GM12875 (cell line): ENCODE measurements around the gene POU6F2.

Experiments
- H3K4me3 ChIP-seq: one replicate; pipeline ENCODE4 v1.5.1; 2011; ENCODE audit warnings: low read depth, low read length, control low read depth
- CTCF ChIP-seq: IDR thresholded peaks from 2 replicates; pipeline ENCODE4 v1.5.1; 2011; ENCODE audit warnings: low read depth, mild to moderate bottlenecking, control low read depth, inconsistent platforms, low read length, moderate library complexity, borderline replicate concordance; ENCODE audit not compliant: insufficient read depth

The POU6F2 gene

GRCh38 chr7:39042670-39043069, 65.0 kb downstream of the POU6F2 start:
- H3K4me3 ChIP-seq, result no peak overlapping the region
- no peak for TF ChIP-seq CTCF

DNA sequence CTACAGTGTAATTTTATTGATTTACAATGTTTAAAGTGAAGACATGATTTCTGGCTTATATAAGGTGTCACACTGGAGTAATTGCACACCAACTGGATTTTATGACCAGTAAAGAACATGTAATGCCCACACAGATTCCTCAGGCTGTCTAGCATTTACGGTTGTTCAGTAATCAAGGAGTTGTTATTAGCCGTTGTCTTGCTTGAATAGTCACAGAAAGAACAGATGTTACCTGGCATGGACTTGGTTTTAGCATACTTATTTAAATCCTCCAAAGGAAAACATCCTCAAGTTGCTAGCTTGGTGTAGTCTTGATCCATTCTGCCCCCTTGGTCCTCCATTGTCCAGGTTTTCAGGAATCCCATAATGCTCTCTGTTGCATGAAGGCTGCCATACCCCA, 65.8 kb downstream of the POU6F2 start:
- H3K4me3 ChIP-seq, result no peak overlapping the region
- no peak for TF ChIP-seq CTCF

GRCh38 chr7:39044489-39044888, 66.8 kb downstream of the POU6F2 start:
- no peak for TF ChIP-seq CTCF
- H3K4me3 ChIP-seq, result no peak overlapping the region

DNA sequence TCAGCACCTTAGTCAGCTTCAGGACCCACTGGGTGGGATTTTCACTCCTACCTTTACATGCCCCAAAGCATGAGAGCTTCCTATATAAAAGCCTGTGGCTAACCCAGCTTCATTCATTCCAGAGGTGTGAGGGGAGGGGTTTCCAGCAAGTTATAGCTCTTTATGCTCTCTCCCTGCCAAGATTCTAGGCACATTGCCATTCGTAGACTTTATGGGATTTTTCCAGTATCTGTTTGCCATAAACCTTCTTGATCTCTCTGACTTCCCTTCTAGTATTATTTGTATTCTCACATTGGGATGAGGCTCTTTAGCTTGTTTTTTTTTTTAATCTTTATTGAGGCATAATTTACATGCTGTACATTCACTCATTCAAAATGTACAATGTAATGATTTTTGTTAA, 67.5 kb downstream of the POU6F2 start:
- H3K4me3 ChIP-seq, result no peak overlapping the region

DNA sequence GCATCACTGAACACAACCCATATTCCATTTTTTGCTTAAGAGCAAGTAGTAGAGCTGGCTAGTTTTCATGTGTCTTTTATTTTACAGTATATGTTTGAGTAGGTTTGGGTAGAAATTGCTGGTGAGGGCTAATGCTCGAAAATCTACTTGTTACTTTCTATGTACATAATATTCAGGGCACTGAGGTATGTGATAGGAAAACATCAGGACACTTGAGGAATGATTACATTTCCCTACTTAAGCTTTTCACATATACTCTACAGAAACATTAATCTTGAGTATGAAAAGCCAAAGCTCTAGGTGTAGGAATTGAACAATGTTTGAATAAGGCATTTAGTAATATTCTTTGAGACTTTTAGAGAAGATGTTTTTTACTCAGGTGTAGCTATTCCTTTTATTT, 73.6 kb downstream of the POU6F2 start:
- TF ChIP-seq CTCF, result no peak
- no peak overlapping the region for H3K4me3 ChIP-seq

More for the DNA sequence above, 67.5 kb downstream of the POU6F2 start:
- no peak for TF ChIP-seq CTCF

GRCh38 chr7:39051707-39052106, 74.0 kb downstream of the POU6F2 start:
- no peak overlapping the region for H3K4me3 ChIP-seq
- no peak for TF ChIP-seq CTCF

- TF ChIP-seq CTCF, result no peak
- no peak overlapping the region for H3K4me3 ChIP-seq
These were observed 77.0 kb downstream of the POU6F2 start for GRCh38 chr7:39054731-39055130.
